GM19463 (cell line): ENCODE measurements around the gene TRIM63.

Source experiments
- ATAC-seq: cut with Tn5 transposase; IDR thresholded peaks from one replicate; pipeline ENCODE4 v1.9.1; 2021; ENCODE audit warnings: mild to moderate bottlenecking, moderate library complexity; ENCODE audit not compliant: unreplicated experiment

Gene TRIM63

DNA sequence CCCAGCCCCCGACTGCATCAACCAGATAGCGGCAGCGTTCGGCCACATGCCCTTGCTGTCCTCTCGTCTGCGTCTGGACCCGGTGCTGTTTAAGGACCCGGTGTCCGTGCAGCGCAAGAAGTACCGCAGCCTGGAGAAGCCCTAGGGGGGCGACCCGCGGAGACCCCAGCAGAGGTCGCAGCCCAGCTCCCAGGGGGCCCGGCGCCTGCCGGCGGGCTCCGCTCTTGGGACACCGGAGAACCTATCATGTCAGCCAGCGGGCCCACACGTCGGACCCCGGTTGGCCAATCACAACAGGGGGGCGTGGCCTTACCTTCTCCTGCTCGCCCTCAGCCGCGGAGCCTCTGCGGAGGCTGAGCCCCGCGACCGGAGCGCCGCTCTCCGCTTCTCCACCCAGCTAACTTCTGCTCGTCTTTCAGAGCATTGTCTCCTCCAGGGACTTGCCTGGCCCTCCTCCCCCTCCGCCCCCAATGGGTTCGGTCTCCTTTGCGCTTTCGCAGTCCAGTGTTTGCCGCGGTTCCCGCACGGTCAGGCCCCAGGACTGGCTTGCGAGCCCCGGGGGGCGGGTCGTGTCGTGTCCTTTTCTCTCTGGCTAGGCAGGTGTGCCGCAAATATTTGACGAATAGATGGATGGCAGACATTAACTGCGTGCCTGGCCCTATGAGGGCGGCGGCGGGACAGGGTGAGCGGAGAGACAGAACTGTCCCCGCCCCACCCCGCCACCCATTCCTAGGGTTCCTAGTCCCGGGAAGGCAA is 32.0 kb downstream of the TRIM63 start:
- ATAC-seq: peak; percentile 89

DNA sequence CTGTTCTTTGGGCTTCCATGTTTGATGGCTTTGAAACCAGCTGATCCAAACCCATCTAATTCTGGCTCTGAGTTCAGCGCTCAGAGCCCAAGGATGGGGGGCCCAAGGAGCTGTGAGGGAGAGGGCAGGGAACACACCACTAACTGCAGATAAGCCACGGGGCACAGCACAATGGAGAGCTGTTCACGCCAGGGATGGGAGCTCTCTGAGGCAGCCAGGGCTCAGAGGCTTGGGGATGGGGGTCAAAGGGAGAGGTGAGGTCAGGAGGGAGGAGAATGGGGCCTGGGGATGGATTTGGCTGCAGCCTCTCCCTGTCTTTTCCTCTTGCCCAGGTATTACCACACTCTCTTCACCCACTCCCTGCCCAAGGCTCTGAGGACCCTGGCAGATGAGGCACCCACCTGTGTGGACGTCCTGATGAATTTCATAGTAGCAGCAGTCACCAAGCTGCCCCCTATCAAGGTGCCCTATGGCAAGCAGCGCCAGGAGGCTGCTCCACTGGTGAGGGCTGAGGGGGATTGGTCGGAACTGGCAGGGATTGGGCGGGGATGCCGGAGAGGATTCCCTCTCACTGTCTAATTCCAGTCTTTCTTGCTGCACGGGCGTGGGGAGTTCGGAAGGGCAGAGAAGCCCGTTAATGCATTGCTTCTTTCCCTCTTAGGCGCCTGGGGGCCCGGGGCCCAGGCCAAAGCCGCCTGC is 32.8 kb downstream of the TRIM63 start:
- no peak for ATAC-seq

DNA sequence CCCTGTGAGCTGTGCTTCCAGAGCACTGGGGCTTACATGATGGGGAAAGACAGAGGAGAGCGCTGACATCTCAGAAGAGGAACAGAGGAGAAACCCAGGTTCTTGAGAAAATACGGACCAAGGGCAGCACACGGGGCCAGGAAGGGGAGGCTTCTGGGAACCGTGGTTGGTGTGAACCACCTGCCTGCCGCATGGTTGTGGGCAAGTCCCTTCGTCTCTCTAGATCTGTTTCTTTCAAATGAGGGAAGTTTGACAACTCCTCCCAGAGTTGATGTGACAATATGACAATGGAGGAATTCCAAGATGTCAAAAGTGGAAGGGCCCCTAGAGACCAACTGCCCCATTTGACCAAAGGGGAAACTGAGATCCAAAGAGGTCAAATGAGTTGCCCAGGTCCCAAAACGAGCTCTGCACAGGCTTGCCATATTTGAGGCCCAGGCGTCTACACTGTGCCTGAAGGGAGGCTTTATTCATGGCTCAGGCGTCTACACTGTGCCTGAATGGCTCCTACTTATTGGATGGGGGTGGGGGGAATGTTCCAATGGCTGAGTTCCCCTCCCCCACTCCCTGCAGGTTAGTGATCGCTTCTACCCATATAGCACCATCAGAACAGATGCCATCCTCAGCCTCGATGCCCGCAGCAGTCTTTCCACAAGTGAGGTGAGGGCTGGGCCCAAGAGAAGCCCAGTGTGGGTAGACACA is 34.6 kb downstream of the TRIM63 start:
- ATAC-seq: no peak

DNA sequence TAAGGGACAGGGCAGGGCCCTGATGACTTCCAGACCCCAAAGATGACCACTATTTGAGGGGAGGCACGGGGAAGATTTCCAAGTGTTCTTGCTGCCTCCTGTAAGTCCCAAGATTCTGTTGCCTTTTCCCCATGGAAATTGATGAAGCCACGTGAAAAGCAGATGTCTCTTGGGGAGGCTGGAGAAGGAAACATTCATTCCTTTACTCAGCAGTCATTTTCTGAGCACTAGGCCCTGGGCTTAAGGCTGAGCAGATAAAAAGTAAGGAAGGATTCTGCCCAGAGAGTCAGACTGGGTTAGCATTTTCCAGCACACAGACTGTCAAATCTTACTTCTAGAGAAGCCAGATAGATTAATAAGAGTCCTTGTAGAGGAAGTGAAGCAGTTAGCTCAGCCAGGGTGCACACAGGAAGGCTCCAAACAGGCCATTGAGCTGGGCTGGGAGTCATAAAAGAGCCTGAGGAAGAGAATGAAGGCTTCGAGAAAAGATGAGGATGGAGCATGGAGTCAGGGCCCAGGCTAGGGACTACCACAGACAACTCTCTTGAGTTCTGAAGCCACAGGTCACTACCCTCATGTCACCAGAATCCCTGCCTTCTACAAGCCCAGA is 35.7 kb downstream of the TRIM63 start:
- no peak for ATAC-seq

DNA sequence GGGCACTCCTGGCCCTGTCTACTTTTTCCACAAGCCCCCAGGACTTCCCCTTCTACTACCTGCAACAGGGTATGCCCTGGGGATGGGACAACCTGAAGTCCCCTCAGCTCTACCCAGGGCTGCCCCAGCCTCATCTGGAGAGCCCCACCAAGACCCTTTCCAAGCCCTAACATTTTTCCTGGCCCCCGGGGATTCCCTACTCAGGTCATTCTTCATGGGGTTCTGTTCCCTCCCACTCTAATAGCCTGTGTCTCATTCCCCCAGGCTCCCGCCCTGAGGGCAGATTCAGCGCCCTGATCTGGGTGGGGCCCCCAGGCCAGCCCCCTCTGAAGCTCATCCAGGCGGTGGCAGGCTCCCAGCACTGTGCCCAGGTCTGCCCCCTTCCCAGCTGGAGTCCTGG is 36.2 kb downstream of the TRIM63 start:
- no peak for ATAC-seq

DNA sequence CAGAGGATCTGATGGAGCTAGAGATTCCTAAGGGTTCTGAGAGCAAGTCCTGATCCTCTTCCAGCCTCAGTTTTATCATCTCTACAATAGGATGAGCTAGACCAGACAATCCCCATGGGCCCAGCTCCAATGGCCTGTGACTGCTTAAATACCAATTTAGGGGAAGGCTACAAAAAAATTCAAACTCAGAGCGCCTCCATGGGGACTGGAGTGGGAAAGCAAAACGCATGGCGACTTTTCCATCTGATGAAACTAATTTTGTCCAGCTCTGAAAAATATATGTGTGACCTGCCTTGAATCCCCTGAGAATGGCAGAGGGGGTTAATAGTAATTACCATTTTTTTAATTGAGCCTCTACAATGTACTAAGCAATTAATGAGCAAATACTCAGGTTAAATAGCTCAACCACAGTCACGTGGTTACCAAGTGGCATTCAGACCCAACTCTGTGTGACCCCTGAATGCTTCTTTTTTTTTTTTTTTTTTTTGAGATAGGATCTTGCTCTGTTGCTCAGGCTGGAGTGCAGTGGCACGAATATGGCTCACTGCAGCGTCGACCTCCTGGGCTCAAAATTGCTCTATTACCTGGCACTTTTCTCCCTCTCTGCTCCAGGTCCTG is 37.5 kb downstream of the TRIM63 start:
- ATAC-seq: no peak

DNA sequence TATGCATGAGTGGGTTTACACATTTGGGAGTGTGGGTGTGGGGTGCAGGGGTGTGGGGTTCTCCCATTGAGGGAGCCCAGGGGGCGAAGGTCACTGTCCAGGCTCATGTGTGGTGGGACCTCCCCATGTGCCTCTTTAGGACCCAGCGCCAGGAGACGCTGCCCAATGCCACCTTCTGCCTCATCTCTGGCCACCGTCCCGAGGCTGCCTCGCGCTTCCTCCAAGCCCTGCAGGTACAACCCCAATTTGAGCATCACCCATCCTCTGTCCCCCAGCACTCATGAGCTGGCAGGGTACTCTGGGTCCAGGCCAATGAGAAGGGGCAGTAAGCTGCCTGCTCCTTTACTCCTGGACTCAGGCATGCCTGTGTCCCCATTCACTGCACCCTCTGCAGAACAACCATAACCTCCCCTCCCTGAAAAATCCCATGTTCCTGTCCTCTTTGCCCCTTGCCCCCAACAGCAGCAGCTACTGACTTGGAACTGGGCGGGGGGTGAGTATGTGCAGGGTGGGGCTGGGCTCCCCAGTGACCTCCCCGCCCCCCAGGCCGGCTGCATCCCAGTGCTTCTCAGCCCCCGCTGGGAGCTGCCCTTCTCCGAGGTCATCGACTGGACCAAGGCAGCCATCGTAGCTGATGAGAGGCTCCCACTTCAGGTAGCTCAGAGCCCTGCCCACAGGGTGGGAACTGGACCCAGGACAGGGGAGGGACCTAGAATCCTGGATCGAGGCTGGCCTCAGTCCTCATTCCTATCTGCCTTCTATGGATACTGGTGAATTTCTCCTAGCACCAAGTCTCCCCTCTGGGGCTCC is 38.2 kb downstream of the TRIM63 start:
- ATAC-seq: no peak

DNA sequence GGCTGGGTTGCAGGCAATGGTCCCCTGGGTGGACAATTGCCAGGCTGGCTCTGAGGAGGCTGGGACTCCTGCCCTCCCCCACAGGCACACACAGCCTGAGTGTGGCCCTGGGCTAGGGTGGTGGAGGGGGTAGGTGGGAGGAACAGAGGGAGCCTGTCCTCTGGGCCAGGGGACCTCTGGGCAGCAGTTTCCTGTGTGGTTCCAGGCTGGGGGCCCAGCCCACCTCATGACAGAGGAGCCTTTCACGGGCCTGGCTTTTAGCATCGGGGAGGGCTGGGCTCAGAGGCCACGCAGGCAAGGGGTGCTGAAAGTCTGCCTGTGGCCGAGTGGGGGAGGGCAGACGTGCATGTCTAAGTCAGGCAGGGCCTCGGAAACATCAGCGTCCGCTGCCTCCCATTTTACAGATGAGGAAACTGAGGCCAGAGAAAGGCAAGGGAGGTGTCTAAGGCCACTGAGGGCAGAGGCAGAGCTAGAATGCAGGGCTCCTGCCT is 38.9 kb downstream of the TRIM63 start:
- ATAC-seq: no peak

DNA sequence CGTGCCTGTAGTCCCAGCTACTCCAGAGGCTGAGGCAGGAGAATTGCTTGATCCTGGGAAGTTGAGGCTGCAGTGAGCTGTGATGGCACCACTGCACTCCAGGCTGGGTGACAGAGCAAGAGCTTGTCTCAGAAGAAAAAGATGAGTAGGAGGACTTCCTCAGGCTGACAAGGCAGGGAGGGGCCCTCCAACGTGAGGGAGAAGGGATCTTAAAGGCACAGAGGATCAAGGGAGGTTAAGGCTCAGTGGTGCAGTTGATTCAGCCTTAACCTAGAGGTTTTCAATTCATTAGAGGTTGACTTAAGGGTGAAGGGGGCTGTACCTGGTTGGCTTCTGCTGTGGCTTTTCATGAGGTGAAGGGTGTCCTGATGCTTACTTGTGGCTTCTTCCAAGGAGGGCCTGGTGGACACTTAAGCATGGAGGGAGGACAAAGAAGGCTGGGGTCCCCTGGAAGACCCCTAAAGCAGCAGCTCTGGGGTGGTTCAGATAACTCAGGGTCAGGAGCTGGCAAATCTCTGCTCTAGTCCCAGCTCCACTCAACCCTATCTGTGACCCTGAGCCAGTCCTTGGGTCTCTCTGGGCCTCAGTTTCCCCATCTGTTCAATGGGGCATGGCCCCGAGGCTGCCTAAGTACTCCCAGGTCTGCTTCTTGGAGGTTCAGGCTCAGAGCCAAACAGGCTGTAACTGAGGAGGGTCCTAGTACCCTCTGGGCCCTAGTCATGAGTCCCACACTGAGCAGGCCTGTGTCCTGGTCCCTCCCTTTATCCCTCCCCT is 39.5 kb downstream of the TRIM63 start:
- no peak for ATAC-seq

DNA sequence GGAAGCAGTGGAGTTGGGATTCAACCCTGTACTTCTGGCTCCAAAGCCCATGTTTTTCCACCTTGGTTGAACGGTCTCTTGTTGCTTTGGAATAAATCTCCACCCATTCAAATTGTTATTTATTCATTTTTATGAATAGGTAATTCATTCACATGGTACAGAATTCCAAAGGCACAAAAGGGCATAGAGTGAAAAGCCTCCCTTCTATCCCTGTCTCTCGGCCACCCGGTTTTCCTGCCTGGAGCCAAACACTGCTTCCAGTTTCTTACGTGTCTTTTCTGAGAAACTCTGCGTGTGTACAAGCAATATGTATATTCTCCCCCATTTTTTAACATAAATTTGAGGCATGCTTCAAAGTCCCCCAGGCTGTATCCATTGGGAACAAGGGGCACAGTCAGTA is 41.9 kb downstream of the TRIM63 start:
- ATAC-seq: no peak

DNA sequence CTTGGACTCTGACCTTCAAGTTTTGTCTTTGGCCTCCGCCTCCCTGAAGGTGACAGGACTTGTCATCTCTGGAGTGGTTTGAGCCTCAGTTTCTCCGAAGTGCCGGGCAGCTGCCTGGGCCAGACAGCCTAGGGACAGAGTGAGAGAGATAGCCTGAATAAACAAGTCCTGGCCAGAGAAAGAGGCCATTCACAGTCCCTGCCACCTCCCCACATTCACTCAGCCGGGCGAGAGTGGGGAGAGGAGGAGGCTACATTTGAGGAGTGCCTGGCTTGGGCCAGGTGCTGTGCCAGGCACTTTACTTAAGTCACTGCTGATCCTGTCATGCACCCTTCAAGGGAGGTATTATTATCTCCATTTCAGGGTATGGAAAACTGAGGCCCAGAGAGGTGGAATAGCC is 42.4 kb downstream of the TRIM63 start:
- no peak for ATAC-seq

DNA sequence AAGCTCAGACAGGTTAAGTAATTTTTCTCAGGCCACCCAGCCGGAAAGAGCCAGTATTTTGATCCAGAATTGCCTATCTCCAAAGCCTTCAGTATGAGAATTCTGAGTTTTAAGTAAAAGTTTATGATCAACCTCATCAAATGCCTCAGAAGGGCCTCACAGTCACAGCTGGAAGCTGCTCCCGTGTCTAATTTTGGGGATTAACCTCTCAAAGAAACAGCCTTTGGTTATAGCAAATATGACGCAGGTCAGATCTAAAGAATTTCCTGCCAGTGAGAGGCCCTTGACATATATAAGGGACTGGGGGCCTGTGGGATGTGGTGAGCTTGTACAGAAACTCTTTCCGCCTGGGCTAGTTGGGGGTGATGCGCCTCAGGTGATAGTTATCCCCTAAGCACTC is 43.6 kb downstream of the TRIM63 start:
- ATAC-seq: no peak

DNA sequence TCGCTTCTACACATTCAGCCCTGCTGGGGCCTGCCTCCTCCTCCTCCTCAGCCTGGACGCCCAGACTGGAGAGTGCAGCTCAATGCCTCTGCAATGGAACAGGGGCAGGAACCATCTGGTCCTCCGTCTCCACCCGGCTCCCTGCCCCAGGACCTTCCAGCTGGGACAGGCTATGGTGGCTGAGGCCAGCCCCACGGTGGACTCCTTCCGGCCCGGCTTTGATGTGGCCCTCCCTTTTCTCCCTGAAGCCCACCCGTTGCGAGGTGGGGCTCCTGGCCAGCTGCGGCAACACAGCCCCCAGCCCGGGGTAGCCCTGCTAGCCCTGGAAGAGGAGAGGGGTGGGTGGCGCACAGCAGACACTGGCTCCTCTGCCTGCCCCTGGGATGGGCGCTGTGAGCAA is 44.4 kb downstream of the TRIM63 start:
- no peak for ATAC-seq

DNA sequence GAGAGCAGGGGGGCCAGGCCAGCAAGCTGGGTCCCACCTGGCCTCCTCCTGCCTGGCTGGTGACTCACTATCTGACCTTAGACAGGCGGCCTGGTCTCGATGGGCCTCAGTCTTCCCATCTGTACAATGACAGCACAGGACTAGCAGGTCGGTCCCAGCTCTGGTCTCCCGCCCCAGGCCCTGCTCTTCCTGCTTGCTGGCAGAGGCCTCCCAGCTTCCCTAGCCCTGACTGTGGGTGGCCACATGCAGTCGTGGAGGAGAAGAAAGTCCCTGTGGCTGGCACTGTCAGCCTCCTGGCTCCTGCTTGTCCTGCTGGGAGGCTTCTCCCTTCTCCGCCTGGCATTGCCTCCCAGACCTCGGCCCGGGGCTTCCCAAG is 45.0 kb downstream of the TRIM63 start:
- no peak for ATAC-seq

DNA sequence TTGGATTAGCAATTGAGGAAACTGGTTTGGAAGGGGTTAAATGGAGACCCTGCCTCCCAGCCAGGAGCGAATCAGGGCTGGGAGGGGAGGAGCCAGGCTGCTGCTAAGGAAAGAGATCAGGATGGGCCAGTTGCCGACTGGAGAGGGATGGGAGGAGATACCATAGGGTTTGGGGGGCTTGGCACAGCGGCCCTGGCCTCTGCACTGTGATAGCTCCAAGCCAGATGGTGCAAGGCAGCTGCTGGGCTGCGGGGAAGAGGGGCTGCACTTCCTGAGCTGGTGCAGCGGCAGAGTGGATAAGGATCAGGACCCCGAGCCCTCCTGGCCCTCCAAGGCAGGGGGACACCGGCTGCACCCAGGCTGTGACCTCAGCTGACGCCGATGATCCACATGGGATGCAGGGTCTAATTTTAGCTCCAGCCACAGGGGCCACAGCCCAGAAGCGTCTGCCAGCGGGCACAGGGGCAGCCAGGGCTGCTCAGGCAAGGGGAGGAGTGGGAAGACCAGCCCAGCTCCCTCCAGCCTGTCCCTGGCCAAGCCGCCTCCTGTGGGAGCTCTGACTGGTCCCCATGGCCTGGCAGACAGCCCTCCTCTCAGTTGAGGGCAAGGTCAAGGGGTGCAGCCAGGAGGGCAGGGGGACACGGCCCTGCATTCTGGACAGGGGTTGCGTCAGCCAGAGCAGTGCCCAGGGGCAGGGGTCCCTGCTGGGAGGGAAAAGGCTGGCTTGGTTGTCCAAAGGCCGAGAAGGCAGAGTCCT is 45.6 kb downstream of the TRIM63 start, which contains the start of gene EXTL1:
EXTL1 (plus strand) TSS at position 129 of the 757 bp plus-strand sequence. CDS start 872 bp downstream, outside the sequence.
- ATAC-seq: no peak

DNA sequence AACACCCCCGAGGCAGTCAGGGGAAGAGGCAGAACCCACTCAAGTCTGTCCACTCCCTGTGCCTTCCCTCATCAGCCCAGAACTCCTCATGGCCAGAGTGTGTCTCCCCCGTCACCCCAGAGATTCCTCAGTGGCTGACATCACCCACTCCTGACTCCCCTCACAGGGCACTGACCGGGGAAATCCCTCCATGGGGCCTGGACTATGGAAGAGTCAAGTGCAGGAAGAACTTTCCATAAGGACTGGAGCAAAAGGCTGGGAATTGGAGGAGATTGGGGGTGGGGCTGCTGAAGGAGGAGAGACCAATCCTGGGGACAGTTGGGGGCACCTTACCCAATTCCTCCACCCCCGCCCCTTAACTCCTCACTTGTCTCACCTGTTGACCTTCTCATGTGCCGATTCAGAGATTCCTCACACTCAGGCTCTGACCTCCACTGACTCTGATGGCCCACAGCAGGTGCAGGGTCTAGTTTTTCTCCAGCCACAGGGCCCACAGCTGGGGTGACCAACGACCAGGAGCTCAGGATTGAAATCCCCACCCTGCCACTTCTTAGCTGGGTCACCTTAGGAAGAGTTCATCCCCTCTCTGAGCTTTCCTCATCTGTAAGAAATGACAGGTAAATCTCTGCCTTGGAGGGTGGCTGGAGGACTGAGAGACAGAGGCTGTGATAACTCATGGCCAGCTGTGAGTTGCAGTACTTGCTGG is 46.3 kb downstream of the TRIM63 start:
- no peak for ATAC-seq

DNA sequence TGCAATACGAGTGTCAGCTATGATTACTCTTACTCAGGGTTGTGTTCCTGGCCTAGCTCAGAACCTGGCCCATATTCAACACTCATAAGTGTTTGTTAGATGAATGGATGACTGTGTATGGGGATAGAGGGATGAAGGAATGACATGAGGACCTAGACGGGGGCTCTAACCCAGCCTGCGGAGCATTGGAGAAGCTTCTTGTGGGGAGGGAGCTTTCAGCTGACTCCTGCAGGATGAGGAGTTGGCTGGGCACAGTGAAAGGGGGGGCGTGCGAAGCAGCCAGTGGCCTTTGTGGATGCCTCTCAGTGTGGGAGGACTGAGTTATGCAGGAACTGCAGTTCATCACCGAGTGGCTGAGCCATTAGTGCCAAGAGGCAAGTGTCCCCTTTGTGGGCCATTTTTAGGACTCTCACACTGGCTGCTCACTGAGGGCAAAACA is 47.1 kb downstream of the TRIM63 start:
- ATAC-seq: no peak
